Measurements from ENCODE around the gene AGAP1.

The AGAP1 gene

DNA sequence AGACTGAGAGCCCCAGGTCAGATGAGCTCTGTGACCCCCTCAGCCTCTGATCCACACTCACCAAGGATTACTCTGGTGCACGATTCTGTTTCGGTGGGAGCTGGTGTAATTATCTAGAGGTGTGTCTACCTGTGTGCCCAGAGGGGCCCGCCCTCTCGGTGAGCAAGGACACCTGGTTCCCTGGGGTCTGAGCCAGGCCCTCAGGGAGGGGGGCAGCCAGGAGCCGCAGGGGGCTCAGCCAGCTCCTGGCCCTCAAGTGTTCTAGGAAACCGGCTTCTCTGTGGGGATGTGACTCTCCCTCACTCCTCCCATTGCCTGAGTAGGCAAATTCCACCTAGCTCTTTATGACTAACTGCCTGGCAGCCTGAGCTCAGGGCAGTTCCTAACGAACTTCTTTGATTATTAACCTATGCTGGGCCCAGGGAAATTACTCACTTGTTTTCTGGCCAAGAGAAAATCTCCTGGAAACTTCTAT lies 17.4 kb downstream of the AGAP1 start:
- no peak for DNase-seq

DNA sequence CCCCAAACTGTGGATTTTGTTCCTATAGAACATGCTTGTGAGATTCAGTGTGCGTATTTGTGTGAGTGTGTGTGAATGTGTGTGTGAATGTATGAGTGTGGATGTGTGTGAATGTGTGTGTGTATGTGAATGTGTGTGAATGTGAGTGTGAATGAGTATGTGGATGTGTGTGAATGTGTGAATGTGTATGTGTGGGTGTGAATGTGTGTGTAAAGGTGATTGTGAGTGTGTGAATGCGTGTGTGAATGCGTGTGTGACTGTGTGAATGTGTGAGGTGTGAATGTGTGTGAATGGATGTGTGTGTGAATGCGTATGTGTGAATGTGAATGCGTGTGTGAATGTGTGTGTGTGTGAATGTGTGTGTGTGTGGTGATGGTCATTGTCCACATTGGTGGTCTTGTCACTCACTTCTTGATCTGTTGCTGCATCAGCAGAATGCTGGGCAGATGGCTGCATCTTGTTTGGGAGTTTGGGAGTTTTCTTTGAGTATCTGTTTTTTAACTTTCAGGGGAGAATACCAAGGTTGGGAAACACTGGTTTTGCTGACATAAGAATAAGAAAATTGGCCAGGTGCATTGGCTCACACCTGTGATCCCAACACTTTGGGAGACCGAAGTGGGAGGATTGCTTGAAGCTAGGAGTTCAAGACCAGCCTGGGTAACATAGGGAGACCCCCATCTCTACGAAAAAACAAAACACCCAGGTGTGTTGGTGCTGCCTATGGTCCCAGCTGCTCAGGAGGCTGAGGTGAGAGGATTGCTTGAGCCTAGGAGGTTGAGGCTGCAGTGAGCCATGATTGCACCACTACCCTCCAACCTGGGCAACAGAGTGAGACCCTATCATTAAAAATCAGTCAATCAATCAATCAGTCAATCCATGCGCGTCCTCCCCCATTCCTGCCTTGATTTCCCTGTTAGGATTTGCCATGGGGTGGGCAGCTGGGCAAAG lies 18.2 kb downstream of the AGAP1 start:
- DNase-seq = no peak

DNA sequence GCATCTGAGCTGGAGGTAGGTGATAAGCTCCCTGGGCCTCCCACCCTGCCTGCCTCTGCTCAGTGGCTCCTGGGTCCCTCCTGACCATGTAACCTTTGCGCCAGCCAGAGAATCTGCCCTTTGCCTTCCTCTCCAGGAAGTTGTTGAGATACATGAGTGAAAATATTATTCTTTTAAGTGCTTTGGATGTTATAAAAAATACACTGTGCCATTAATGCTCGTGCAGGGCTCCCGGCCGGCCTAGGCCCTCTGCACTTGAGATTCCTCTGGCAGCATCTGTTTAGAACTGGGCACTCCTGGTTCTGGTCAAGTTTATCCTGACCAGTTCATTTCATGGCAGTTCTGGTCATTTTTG lies 18.8 kb downstream of the AGAP1 start:
- DNase-seq = no peak

DNA sequence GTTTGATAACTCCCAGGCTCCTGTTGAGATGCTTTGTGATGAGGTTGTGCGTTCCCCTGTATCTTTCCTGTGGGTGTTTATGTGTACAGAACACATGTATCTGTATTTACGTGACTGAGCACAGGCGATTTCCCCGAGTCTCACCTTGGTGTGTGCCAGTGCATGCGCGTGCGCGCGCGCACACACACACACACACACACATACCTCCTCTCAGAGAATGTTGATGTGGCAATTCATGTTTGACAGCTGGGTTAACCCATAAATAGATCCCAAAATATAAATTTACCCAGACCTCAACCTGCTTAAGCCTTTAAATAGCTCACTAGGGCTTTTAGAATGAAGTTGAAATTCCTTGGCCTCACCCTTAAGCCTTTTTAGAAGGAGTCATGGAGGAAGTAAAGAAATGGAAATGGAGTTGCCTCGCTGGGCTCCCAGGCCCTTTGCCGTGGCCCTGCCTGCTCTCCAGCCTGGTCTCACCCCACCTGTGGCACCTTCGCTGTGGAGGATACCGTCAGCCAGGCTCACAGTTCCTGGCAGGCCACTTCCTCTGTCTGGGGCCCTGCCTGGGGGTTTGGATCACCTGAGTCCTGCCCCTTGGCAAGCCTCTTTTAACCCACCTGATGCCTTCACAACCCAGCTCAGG lies 20.3 kb downstream of the AGAP1 start:
- no peak for DNase-seq

DNA sequence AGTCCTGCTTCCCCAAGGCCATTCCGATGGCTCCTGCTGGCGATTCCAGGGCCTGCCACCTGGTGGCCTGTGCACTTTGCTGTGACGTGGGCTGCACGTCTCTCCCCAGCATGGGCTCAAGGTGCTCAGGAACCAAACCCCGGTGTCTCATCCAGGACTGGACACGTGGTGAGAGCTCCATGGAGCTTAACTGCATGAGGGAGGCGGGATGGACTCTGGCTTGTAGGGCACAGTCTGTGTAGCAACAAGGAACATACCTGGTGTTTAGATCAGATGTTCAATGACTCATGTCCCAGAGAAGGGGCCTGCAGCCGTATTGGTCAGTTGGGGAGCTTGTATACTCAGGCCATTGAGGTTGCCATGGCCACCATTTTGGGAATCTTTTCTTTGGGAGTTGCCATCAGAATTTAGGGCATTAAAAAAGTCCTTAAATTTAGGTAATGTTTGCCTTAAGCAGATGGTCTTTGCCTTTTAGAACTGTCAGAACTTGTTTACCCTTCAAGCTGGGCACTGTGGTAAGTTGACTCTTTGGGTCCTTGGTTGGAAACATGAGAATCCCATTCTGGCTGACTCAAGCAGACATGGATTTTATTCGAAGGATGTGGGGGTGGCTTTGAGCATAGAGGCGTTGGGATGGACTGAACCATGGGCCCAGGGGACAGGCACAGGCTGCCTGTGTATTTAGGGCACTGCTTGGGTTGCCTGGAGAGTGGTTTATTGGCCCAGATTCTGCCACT lies 21.0 kb downstream of the AGAP1 start:
- DNase-seq = no peak

DNA sequence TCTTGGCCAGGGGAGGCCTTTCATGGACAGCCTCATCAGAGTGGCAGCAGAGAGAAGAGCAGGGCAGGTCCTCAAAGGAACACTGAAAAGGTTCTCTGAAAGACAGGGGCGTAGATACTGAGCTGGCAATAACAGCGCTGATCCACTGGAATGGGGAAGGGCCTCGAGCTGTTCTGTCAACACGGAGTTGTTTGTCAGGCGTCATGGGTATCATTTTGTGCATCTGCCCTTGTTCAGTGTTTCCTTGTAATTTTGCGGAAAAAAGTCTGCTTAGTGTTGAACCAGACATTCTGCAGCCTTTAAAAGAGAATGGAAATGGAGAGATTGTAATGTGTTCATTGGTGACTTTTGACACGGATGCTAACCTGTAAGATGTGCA lies 21.5 kb downstream of the AGAP1 start:
- DNase-seq = no peak

DNA sequence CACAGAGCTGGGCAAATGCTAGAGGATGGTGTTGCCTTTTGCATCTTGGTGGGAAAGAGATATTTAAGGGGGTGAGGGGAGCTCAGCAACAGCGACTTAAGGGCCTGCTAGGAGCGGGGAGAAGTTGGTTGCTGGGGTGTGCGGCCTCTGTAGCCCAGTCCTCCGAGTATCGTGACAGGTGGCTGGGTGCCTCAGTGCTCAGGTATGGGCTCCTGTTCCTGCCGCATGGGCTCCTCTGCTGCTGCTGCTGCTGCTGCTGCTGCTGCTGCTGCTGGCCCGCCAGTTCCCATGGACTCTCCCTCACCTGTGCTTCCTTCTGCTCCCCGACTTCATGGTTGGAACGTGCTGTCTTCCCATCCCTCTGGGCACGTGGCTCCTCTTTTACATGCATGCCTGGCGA lies 22.0 kb downstream of the AGAP1 start:
- DNase-seq = no peak

DNA sequence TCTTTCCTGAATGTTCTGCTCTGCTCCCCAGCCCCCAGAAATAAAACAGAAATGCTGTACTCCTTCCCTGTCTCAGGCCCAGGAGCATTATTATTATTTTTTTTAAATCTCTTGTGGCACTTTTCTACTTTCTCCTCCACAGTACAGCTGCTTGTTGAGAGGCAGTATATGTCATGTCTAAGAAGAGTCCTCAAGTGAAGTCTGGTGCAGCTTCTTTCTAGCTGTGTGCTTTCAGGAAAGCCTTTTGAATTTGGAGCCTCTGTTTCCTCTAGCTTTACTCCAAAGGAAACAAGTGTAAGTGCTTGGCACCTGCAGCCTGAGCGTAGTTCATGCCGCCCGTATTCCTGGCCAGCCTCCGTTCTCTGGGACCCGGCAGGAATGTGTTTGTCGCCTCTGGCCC lies 22.4 kb downstream of the AGAP1 start:
- no peak for DNase-seq

DNA sequence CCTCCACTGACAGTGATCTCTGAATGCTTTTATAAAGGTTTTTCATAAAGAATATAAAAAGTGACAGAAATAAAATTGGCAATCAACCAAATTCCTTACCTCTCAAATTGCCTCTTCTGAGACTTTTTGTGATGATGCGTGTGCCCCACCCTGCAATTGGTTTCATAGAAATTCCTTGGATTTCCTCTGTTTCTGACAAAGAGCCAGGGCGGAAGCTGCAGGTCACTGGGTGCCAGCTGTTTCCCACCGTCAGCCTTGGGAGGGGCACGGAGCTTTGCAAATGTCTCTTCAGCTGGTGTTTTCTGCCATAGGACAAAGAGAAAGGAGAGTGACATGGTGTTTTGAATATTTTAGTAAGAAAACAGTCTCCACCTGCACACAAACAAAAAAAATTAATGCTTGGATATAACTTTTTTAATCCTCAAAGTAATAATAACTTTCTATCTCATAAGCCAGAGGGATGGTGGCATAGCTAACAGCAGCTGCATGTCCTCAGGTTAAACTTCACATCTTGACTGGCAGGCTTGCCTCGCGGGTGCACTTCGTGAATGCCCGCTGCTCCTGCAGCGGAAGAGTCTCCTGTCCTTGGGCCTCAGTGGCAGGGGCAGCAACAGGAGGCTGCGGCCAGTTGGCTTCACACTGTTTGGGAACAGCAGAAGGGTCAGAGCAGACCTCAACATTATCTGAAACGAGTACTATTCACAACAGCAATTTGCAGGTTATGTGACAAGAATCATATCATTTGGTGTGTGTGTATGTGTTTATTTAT lies 24.7 kb downstream of the AGAP1 start:
- DNase-seq = no peak

DNA sequence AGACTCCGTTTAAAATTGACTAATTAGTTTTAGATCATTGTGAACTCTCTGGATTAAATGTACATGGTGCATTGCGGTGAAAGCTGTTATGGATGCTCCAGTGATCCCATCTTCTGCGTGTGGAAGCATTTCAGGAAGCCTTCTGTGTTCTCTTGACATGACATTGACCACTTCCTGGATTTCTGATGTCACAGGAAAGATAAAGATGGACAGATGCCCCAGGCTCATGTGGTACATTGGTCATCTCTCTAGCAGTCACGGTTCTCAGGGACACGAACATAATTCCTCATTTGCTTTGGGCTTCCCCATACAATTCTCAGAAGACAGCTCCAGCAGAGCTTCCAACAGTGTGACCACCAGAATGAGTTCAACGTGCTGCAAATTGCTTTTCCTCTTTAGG lies 26.9 kb downstream of the AGAP1 start:
- DNase-seq = no peak

DNA sequence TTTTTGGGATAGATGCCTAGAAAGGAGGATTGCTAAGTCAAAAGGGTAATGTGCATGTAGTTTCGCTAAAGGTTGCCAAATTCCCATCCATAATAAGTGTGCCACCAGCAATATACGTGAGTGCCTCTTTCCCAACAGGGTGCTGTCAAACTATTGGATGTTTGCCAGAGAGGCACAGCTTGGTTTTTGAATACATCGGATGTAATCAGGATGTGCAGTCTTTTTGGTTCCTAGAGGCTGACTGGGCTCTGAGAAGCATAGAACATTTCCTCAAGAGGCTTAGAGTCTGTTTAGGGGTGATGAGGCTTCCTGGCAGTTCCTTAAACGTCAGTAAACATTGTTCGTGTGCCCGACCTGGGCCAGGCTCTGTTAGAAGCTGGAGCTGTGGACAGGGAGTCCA lies 28.0 kb downstream of the AGAP1 start:
- DNase-seq = no peak

DNA sequence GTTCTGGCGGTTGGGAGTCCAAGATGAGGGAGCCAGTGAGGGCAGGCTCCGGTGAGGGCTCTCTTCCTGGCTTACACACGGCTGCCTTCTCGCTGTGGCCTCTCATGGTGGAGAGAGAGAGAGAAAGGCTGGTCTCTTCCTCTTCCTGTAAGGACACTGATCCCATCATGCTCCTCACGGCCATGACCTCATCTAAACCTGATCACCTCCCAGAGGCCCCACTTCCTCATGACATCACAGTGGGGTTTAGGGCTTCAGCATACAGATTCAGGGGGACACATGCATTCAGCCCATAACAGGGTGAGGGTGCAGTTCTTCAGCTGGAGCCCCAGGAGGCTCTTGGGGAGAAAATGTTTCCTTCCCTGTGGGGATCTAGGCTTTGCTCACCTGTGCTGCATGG lies 29.2 kb downstream of the AGAP1 start:
- no peak for DNase-seq

DNA sequence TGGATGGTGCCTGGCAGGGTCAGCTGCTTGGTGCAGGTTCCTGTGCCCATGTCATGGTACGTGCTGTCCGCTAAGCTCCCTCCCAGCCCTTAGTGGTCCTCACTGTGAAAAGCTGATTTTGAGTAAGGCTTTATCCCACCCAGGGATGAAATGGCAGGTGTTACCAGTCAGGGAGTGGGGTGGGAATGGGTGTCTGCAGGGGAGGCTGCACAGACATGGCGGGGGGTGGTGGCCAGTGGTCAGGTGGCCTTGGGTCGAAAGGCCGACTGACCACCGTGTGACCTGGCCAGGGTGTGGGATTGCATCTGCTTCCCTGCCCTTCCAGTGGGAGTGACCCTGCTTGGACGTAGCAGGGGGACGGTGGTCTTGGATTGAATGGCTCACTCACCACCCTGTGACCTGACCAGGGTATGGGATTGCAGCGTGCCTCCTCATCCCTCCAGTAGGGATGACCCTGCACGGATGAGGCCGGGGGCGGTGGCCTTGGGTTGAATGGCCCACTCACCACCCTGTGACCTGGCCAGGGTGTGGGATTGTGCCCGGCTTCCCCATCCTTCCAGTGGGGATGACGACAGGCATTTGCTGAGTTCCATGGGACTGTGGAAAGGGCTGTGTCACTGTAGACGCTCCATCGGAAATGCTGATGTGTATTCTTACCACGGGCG lies 29.8 kb downstream of the AGAP1 start:
- no peak for DNase-seq

DNA sequence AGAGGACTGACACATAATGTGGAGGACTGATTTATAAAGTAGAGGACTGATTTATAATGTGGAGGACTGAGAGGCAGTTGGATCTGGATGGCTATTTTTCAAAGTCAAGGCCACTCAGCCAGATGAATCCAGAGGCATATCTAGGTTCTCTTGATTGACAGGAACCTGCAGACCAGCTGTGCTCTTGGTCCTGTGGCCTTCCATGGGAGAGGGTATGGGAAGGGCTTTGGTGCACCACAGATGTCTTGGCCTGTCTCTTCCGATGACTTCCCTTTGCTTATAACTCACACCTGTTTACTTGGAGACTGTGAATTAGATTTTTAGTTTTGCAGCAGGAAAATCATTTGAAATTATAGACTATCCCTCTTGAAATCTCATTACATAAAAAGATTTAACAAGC lies 32.3 kb downstream of the AGAP1 start:
- no peak for DNase-seq

DNA sequence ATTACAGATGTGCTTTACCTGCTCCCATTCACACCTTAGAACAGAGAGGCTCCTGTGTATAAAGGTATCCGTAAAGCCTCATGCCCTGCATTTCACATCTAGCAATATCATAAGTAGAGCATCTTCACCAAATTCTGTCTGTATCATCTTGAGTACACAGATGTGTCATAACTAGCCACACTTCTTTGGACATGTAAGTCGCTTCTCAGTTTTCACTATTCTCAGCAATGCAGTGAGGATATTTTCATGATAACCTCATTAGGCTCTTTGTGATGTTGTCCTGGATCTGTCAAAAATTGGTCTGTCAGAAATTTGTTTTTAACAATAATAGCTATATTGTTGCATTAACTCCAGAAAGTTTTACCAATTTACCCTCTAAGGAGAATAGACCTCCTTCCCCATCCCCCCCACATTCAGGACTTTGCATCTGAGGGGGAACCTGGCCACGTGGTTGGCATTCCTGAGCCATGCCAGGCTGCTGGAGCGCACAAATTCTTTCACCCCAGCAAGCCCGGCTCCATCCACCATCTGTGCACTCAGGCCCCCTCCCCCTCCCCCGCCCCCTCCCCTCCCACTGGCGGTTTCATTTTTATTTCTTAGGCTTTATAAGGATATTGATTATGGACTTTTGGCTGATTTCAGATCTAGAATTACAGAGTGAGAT lies 34.1 kb downstream of the AGAP1 start:
- no peak for DNase-seq

DNA sequence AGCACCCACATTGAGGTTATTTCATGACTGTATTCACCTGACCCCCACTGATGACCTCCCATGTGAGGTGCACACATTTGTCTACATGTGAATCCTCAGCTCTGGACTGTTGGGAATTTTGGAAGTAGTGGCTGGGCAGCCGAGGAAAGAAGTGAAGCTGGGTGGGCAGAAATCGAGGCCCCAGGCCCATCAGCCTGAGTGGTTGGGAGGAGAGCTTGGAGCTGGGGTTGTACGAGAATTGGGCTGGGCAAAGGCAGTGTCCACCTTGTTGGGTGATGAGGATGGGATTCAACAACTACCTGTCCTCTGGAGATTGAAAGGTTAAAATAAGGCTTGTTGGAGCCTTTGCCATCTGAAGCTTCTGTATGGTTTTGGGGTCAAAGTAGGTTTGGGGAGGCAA lies 35.8 kb downstream of the AGAP1 start:
- DNase-seq = no peak

DNA sequence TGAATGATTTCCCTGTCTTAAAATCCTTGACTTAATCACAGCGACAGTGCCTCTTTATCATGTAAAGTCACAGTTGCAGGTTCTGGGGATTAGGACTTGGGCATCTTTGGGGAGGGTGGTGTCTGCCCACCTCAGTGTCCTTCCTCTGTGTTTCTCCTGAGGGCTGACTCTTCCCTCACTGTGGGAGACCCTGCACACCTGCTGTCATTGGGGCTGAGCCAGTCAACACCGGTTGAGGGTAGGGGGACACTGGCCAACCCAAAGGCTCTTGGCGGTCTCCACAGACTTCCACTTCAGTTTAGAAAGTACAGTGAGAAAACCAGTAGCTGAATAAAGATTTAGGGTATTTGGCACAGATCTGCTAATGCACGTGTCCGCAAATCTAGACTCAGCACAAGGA lies 36.9 kb downstream of the AGAP1 start:
- no peak for DNase-seq

DNA sequence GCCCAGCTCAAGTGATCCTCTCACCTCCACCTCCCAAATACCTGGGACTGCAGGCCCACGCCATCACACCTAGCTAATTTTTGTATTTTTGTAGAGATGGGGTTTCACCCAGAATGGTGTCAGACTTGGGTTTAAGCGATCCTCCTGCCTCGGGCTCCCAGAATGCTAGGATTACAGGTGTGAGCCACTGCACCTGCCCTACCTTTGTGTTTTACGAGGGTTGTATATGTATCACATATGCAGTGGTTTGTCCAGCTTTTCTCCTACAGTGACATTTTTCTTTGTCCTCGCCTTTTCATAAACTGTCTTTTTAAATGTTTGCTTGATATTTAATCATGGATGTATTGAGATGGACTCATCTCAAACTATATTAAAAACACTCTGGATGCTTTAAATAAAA lies 38.5 kb downstream of the AGAP1 start:
- DNase-seq = no peak

DNA sequence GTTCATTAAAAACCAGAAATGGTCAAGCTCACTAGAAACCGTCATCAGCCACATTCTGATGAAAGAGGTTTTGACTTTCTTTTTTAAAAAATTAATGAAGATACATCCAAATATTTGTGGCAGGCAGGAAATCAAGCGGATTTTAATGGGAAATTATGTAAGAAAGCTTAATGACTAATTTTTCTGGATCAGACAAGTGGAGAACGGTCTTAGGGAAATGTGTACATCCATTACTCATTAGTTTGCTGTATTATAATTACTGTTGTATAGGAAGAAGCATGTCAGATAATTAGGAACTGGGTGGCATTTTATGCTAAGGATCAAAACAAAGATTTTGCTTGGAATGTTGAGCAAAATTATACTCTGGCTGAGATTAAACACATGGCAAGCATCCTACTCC lies 39.4 kb downstream of the AGAP1 start:
- no peak for DNase-seq

DNA sequence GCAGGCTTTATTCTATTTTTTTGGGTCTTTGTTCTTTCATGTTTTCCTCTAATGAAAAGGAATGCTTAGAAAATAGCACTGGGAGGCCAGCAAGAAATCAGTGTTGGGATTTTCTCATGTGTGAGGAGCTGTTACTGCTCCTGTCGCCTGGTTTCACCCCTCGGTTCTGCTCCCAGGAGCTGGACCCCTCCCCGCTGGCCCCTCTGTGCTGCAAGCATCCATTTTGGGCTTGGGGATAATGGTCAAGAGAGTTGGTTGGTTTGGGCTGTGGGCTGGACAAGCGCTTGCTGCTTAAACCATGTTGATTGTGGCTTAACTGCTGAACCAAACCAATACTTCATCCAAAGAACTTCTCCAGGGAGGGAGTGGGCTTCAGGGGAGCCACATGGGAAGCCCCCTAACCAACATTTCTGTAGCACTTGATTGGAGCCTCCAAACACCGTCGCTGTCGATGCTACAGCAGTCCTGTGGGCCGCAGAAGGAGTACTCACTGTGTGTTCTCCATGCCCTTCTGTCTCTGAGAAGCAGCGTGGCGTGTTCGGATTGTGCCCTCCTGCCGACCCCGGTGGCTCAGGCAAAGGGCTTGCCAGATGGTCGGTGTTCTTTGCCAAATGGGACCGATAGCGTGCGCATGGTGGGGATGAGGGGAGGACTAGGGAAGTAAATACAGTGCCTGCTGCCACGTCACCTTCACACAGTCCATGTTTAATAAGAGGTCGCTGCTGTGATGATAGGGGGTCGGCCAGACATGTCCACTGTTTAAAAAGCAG lies 40.0 kb downstream of the AGAP1 start:
- no peak for DNase-seq

Measured in stimulated activated CD4-positive, alpha-beta T cell treated with anti-CD3 and anti-CD28 coated beads, Interleukin-12 subunit alpha, Interleukin-12 subunit beta, amount 100 ng/mL, for 4 hours (primary cell).